ENCODE measurements around the gene KRTAP5-5.
"Not testable (repeated sequence)": the region's sequence is repeated elsewhere in the genome, so short reads cannot be mapped to it uniquely, and the experiment has no call there.

KRTAP5-5 gene

GRCh38 chr11:1629326-1630185 lies at the start of gene KRTAP5-5:
Gene KRTAP5-5, plus strand, starts transcription at chr11:1629775. Its CDS starts 66 bp downstream, at chr11:1629841.
- DNase-seq = no peak

- no peak for DNase-seq
Observed at GRCh38 chr11:1581976-1582375, 47.6 kb upstream of the KRTAP5-5 start.

GRCh38 chr11:1582909-1583308 lies 46.7 kb upstream of the KRTAP5-5 start:
- DNase-seq = not testable (repeated sequence)

GRCh38 chr11:1584661-1585370 lies 44.8 kb upstream of the KRTAP5-5 start, which contains the start of gene KRTAP5-1:
Gene KRTAP5-1, minus strand, starts transcription at chr11:1585283. Its CDS starts 34 bp downstream, at chr11:1585249.
- not testable (repeated sequence) for DNase-seq

GRCh38 chr11:1586699-1587098 lies 42.9 kb upstream of the KRTAP5-5 start:
- no peak for DNase-seq

- DNase-seq = not testable (repeated sequence)
Observed at GRCh38 chr11:1589191-1589963, 40.2 kb upstream of the KRTAP5-5 start.

GRCh38 chr11:1589996-1590395 lies 39.6 kb upstream of the KRTAP5-5 start:
- no peak for DNase-seq

- DNase-seq = no peak
Observed at GRCh38 chr11:1592628-1593027, 36.9 kb upstream of the KRTAP5-5 start.

- not testable (repeated sequence) for DNase-seq
Observed at GRCh38 chr11:1595994-1596575, 33.5 kb upstream of the KRTAP5-5 start.

GRCh38 chr11:1596576-1597121 lies 32.9 kb upstream of the KRTAP5-5 start:
- DNase-seq = not testable (repeated sequence)

- DNase-seq = no peak
Observed at GRCh38 chr11:1597331-1597993, 32.1 kb upstream of the KRTAP5-5 start.

- no peak for DNase-seq
Observed at GRCh38 chr11:1597994-1598380, 31.6 kb upstream of the KRTAP5-5 start, which contains the start of gene KRTAP5-2. Gene KRTAP5-2, minus strand, starts transcription at chr11:1598294. Its CDS starts 44 bp downstream, at chr11:1598250.

- not testable (repeated sequence) for DNase-seq
Observed at GRCh38 chr11:1598406-1598805, 31.2 kb upstream of the KRTAP5-5 start.

- no peak for DNase-seq
Observed at GRCh38 chr11:1598816-1599215, 30.8 kb upstream of the KRTAP5-5 start.

- DNase-seq = no peak
Observed at GRCh38 chr11:1600626-1601025, 28.9 kb upstream of the KRTAP5-5 start.

- DNase-seq = not testable (repeated sequence)
Observed at GRCh38 chr11:1601663-1602062, 27.9 kb upstream of the KRTAP5-5 start.

- DNase-seq = no peak
Observed at GRCh38 chr11:1603629-1604028, 25.9 kb upstream of the KRTAP5-5 start.

GRCh38 chr11:1604181-1604580 lies 25.4 kb upstream of the KRTAP5-5 start:
- DNase-seq = no peak

- DNase-seq = no peak
Observed at GRCh38 chr11:1604711-1605110, 24.9 kb upstream of the KRTAP5-5 start.

- DNase-seq = not testable (repeated sequence)
Observed at GRCh38 chr11:1605923-1606322, 23.7 kb upstream of the KRTAP5-5 start.

GRCh38 chr11:1607156-1607845 lies 22.3 kb upstream of the KRTAP5-5 start:
- not testable (repeated sequence) for DNase-seq

Measured in kidney glomerular epithelial cell (primary cell).